ENCODE data around the gene CCDC167.
A peak's percentile ranks its signal among the peaks of the same experiment; 100 is the strongest.

Gene CCDC167

GRCh38 chr6:37528541-37528940 is 28.8 kb upstream of the CCDC167 start:
- no peak for DNase-seq

- no peak for DNase-seq
Measured at GRCh38 chr6:37525460-37526357, 26.0 kb upstream of the CCDC167 start.

- DNase-seq: no peak
Measured at GRCh38 chr6:37524970-37525318, 25.3 kb upstream of the CCDC167 start.

- no peak for DNase-seq
Measured at GRCh38 chr6:37524025-37524969, 24.6 kb upstream of the CCDC167 start.

GRCh38 chr6:37523412-37523811 is 23.7 kb upstream of the CCDC167 start:
- no peak for DNase-seq

GRCh38 chr6:37522836-37523235 is 23.1 kb upstream of the CCDC167 start:
- DNase-seq: no peak

GRCh38 chr6:37521674-37522073 is 22.0 kb upstream of the CCDC167 start:
- DNase-seq: no peak

GRCh38 chr6:37520926-37521325 is 21.2 kb upstream of the CCDC167 start:
- no peak for DNase-seq

- DNase-seq: no peak
Measured at GRCh38 chr6:37519461-37519860, 19.8 kb upstream of the CCDC167 start.

- DNase-seq: no peak
Measured at GRCh38 chr6:37518116-37518515, 18.4 kb upstream of the CCDC167 start.

GRCh38 chr6:37517411-37517812 is 17.7 kb upstream of the CCDC167 start:
- no peak for DNase-seq

GRCh38 chr6:37516920-37517405 is 17.3 kb upstream of the CCDC167 start:
- DNase-seq: no peak

GRCh38 chr6:37516076-37516919 is 16.6 kb upstream of the CCDC167 start:
- DNase-seq: peak; percentile 91

- peak; percentile 73 for DNase-seq
Measured at GRCh38 chr6:37515712-37516075, 16.0 kb upstream of the CCDC167 start.

- no peak for DNase-seq
Measured at GRCh38 chr6:37514837-37515236, 15.1 kb upstream of the CCDC167 start.

GRCh38 chr6:37514321-37514771 is 14.7 kb upstream of the CCDC167 start:
- peak; percentile 72 for DNase-seq

- no peak for DNase-seq
Measured at GRCh38 chr6:37513576-37513975, 13.9 kb upstream of the CCDC167 start.

- DNase-seq: no peak
Measured at GRCh38 chr6:37513155-37513554, 13.5 kb upstream of the CCDC167 start.

- DNase-seq: no peak
Measured at GRCh38 chr6:37512400-37513011, 12.8 kb upstream of the CCDC167 start.

- no peak for DNase-seq
Measured at GRCh38 chr6:37511910-37512399, 12.3 kb upstream of the CCDC167 start.

- no peak for DNase-seq
Measured at GRCh38 chr6:37511201-37511600, 11.5 kb upstream of the CCDC167 start.
